Right atrium auricular region (tissue), 2 donors: Measurements from ENCODE around the gene HIBADH. TPM values are rescaled to one million over a fixed set of nuclear protein-coding genes. Genes with fewer than 3 reads are reported as not detected.
A peak's percentile ranks its signal among the peaks of the same experiment; 100 is the strongest.

ENCODE experiments used
- DNase-seq: peaks from one replicate; pipeline ENCODE4 v3.0.0-alpha.2; 2019; ENCODE audit warnings: low spot score
- H3K27ac ChIP-seq, 2 donors: fragments of 200-600 bp; sonication (generic); 1 replicate in 1 of 2; 2 replicates in 1 of 2; pipeline ENCODE4 v1.5.1; 2016 to 2019
- H3K27me3 ChIP-seq, 2 donors: fragments of 200-600 bp; sonication (generic); one replicate each; pipeline versions ENCODE4 v1.5.1 to v1.6.0; 2017 to 2019
- H3K36me3 ChIP-seq: fragments of 200-600 bp; sonication (generic); one replicate; pipeline ENCODE4 v1.5.1; 2016
- H3K4me1 ChIP-seq, 2 donors: fragments of 200-600 bp; sonication (generic); one replicate each; pipeline versions ENCODE4 v1.5.1 to v1.6.0; 2017 to 2019
- H3K4me3 ChIP-seq, 2 donors: fragments of 200-600 bp; sonication (generic); 1 replicate in 1 of 2; 2 replicates in 1 of 2; pipeline ENCODE4 v1.5.1; 2017 to 2019; ENCODE audit warnings: mild to moderate bottlenecking in 1 of 2, moderate library complexity in 1 of 2
- H3K9me3 ChIP-seq, 2 donors: fragments of 200-600 bp; sonication (generic); one replicate each; pipeline ENCODE4 v1.5.1; 2019
- total RNA-seq, 2 donors: library from RNA; depleted of rRNA; stranded (reverse); fragments of >200 nt; gene quantifications; one replicate each; pipeline ENCODE4 v1.1.0, GENCODE V29; 2016
- TF ChIP-seq, protein P1 (sequence below), 2 donors: fragments of 200-600 bp; sonication (generic); IDR thresholded peaks; one replicate each; pipeline ENCODE4 v1.5.1; 2019; ENCODE audit warnings: antibody characterized with exemption in 2 of 2

The HIBADH gene
- total RNA-seq, 2 donors from 2014 or later: 42.0 to 95.0 TPM

DNA sequence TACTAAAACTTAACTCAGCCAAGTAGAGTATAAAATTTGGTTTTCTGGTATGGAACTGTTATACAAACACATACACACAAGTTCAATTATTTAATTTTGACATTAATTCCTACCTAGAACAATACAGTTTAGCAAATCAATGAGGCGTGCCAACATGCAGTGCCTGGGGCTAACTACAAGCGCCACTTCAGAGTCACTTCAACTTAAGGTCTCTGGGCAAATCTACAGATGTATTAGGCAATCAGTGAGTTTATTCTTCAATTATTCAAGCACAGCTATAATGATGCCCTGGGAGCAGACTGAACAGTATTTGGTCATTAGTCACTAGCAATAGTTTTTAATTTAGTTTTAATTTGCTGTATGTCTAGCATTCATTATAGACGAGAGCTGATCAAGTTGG is 51.6 kb downstream of the HIBADH start:
- Histone ChIP-seq H3K36me3 (no peaks in the 10 kb centered on the region), H3K9me3 (no peaks in the 10 kb centered on the region), H3K4me1 (no peaks in the 10 kb centered on the region), H3K4me3 (no peak overlapping the region), H3K27ac (no peak overlapping the region), H3K27me3 (no peaks in the 10 kb centered on the region)
- TF ChIP-seq, protein P1, sequence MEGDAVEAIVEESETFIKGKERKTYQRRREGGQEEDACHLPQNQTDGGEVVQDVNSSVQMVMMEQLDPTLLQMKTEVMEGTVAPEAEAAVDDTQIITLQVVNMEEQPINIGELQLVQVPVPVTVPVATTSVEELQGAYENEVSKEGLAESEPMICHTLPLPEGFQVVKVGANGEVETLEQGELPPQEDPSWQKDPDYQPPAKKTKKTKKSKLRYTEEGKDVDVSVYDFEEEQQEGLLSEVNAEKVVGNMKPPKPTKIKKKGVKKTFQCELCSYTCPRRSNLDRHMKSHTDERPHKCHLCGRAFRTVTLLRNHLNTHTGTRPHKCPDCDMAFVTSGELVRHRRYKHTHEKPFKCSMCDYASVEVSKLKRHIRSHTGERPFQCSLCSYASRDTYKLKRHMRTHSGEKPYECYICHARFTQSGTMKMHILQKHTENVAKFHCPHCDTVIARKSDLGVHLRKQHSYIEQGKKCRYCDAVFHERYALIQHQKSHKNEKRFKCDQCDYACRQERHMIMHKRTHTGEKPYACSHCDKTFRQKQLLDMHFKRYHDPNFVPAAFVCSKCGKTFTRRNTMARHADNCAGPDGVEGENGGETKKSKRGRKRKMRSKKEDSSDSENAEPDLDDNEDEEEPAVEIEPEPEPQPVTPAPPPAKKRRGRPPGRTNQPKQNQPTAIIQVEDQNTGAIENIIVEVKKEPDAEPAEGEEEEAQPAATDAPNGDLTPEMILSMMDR (IDR thresholded peaks at IDR 0.05): no peak
- no peak for DNase-seq

GRCh38 chr7:27608776-27609495 is 53.7 kb downstream of the HIBADH start:
- Histone ChIP-seq H3K27me3 (no peaks in the 10 kb centered on the region), H3K4me3 (no peak overlapping the region), H3K4me1 (no peaks in the 10 kb centered on the region), H3K36me3 (no peaks in the 10 kb centered on the region), H3K27ac (no peak overlapping the region), H3K9me3 (no peaks in the 10 kb centered on the region)
- no peak for DNase-seq
- TF ChIP-seq, protein P1 (IDR thresholded peaks at IDR 0.05): no peak

DNA sequence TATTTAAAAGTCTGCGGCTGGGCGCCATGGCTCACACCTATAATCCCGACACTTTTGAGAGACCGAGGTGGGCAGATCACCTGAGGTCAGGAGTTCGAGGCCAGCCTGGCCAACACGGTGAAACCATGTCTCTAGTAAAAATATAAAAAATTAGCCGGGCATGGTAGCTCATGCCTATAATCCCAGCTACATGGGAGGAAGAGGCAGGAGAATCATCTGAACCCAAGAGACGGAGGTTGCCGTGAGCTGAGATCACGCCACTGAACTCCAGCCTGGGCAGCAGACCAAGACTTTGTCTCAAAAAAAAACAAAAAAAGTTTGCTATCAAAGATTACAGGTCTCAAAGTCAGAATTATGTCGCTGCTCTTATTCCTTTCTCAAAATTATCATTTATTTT is 55.5 kb downstream of the HIBADH start:
- no peaks in the 10 kb centered on the region for H3K4me1 ChIP-seq
- H3K9me3 ChIP-seq: no peaks in the 10 kb centered on the region
- no peaks in the 10 kb centered on the region for H3K27me3 ChIP-seq
- TF ChIP-seq, protein P1 (IDR thresholded peaks at IDR 0.05): no peak
- H3K36me3 ChIP-seq: no peaks in the 10 kb centered on the region
- H3K4me3 ChIP-seq: no peak overlapping the region
- DNase-seq: no peak
- no peak overlapping the region for H3K27ac ChIP-seq

GRCh38 chr7:27606270-27607209 is 56.1 kb downstream of the HIBADH start:
- DNase-seq: no peak
- TF ChIP-seq, protein P1 (IDR thresholded peaks at IDR 0.05): no peak
- Histone ChIP-seq H3K9me3 (no peaks in the 10 kb centered on the region), H3K36me3 (no peaks in the 10 kb centered on the region), H3K27me3 (no peaks in the 10 kb centered on the region), H3K4me1 (no peaks in the 10 kb centered on the region), H3K27ac (no peak overlapping the region), H3K4me3 (no peak overlapping the region)

- Histone ChIP-seq H3K36me3 (no peaks in the 10 kb centered on the region), H3K27me3 (no peaks in the 10 kb centered on the region), H3K9me3 (no peaks in the 10 kb centered on the region), H3K27ac (no peak overlapping the region), H3K4me3 (no peak overlapping the region), H3K4me1 (no peaks in the 10 kb centered on the region)
- TF ChIP-seq, protein P1 (IDR thresholded peaks at IDR 0.05): peak in 1 of 2 donors; percentile 34
- no peak for DNase-seq
These were observed 56.9 kb downstream of the HIBADH start for GRCh38 chr7:27605689-27606269.
